GM18858 (cell line): Measurements from ENCODE around the gene MEIS2.

Source experiments
- ATAC-seq: cut with Tn5 transposase; IDR thresholded peaks from one replicate; pipeline ENCODE4 v1.9.1; 2021; ENCODE audit not compliant: unreplicated experiment

Gene MEIS2

DNA sequence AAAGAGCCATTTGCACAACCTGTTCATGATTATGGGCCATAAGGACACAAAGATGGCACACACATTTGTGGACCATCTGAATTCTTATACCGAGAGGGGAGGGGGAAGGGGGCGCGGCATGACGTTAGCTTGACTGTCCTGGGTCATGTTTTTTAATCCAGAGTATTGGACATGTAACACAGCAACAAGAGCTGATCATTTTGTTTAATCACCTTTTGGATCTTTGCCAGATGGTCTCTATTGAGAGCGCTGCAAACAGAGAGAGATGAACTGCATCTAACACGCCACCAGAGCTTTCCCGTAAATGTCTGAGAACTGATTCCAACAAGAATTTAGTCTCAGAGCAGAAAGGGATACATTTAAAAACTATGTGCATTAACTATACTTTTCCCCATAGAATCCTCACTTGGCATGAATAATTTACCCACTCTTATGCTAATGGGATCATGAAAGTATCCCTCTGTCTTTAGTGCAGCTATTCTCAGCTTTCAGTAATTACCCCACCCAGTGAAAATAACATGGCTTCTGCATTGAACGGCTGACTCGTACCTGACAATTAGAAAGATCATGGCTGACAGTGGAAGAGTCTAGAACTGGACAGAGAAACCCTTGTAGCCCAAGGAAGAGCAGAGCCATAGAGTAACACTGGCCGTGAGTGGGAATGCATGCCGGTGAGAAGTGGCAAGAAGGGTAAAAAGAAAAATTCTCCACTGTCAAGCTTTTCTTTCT, 22.6 kb downstream of the MEIS2 start:
- no peak for ATAC-seq

DNA sequence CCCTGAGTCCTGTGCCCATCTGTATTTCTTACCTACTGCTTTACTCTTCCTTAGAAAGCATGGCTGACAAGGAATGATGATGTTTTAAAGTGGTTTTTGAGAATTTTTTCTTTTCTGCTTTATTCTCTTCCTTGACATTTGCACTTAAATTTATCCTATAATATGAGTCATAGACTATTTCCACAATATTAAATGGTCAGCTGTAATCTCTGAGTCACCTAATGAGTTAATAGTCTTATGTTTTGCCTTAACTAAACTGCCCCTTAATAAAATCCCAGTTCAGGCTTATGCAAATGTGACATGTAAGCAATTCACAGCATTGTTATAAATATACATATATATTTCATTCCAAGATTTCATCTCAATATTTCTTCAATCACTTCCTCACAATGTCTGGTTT, 23.8 kb downstream of the MEIS2 start:
- ATAC-seq, result no peak

GRCh38 chr15:37075777-37076176, 24.6 kb downstream of the MEIS2 start:
- no peak for ATAC-seq

GRCh38 chr15:37072181-37072580, 28.2 kb downstream of the MEIS2 start:
- ATAC-seq, result no peak

DNA sequence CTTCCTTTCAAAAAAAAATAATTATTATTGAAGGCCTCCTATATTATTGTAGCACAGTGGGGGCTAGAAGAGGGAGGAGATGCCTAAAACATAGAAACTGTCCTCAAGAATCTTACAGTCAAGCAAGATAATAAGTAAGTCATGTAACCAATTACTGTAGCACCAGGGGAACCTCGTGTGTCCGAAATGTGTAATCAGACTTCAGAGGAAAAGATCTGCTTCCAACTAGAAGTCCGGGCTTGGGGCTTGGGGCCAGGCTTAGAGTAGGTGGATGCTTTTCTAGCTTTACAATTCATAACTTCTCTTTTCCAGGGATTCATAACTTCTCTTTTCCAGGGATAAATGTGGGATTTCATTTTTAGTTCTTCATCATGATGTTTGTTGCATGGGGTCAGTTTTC, 29.2 kb downstream of the MEIS2 start:
- ATAC-seq, result no peak

DNA sequence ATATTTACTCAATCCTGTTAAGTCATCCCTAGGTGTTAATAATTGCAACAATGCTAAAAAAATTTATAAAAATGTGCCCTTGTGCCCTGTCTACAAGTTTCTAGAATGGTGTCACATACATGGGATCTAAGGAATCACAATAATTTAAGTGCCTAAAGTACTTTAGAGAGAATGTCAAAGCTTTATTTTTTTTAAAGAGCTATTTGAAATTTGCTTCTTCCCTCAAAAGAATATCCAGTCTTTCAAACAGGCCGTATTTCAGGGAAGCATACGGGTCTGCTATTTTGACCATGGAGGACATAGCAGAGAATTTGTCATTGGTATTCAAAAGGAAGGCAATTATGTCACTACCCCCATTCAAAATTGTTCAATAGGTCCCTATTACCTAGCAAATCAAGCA, 29.7 kb downstream of the MEIS2 start:
- no peak for ATAC-seq

GRCh38 chr15:37061996-37062395, 38.4 kb downstream of the MEIS2 start:
- ATAC-seq, result no peak

GRCh38 chr15:37059086-37059485, 41.3 kb downstream of the MEIS2 start:
- no peak for ATAC-seq

DNA sequence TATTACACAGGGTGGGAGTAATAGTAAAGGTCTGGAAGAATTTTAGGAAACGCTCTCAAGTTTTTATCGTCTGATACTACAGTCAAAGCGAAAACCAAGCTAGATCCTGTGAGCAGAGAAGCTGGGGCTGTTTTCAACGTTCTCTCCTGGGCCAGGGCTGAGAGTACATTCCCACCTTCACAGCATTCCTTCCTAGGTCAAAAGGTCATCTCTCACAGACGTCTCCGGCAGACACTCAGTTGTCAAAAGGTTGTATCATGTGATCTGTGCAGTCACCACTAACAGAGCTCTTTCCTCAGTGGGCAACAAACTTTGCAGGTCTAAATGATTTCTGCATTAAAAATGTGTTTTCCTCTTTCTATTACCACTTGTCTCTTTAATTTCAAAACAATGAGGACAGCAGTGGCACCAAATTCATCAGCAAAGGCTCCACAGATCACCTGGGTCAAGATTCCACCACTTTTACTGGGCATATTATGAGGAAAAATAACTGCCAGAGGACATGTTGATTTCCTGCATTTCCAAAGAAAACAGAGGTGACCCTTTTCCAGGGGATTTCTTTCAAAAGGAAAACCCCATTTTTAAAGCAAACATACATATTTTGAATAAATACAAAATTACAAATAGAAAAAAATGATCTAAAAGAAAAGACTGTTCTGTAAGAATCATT, 41.9 kb downstream of the MEIS2 start:
- ATAC-seq, result no peak

DNA sequence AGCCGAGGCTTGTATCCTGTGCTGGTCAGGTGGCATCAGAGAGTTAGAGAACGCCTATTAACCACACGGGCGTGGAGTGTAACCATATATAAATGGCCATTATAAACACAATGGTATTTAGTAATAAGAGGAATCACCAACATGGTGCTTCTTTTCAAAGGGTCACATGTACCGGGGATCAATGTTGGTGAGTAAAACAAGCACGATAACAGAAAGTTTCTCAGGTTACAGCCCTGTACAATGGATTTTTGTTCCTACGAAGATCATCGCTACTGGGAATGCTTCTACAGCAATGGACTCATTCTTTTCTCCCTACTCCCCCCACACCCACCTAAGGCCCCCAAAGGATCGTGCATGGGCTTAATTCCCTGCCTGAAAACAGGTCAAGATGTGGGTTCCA, 42.5 kb downstream of the MEIS2 start:
- ATAC-seq, result no peak

GRCh38 chr15:37057256-37057655, 43.1 kb downstream of the MEIS2 start:
- ATAC-seq, result no peak

DNA sequence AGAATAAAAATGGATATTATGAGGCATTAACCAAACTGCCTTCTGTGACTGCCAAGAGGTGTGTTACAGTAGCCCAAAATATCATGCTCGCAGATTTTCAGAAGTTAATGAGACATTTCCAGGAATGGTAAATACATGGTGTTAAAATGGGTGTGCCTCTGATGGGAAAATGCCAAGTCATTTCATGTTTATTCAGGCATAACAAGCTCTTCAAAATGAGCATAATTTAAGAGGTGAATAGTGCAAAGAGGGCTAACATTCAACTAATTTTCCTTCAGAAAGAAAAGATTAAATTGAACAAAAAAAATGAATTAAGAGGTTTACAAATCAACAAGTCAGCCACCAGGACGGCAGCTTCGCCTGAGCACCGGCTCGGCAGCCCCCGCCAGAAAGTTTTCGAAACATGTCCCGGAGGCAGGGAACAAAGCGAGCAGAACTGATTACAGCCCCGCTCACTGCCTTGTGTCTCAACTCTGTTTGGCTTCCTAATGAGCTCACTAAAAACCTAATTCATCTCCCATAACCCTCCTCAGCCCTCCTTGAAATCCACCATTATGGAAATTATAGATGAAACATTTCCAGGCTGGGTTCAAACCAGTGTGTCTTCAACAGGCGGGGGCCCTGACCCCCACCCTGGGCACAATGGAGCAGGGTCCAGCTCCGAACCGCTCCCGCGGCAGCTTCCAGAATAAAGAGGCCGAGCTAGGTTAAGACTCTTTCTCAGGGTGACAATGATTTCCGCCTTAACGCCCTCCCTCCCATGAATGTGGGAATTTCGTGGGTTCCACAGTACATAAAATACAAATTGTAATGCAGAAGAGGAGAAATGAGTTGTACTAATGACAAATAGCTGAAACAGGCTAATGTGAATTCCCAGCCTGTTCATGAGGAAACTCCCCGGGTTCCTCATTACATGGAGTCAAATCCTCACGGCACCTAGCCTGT, 43.9 kb downstream of the MEIS2 start:
- no peak for ATAC-seq

- no peak for ATAC-seq
Measured at GRCh38 chr15:37055481-37055880, 44.9 kb downstream of the MEIS2 start.

GRCh38 chr15:37054336-37054735, 46.0 kb downstream of the MEIS2 start:
- no peak for ATAC-seq

- ATAC-seq, result no peak
Measured at GRCh38 chr15:37053166-37053565, 47.2 kb downstream of the MEIS2 start.

DNA sequence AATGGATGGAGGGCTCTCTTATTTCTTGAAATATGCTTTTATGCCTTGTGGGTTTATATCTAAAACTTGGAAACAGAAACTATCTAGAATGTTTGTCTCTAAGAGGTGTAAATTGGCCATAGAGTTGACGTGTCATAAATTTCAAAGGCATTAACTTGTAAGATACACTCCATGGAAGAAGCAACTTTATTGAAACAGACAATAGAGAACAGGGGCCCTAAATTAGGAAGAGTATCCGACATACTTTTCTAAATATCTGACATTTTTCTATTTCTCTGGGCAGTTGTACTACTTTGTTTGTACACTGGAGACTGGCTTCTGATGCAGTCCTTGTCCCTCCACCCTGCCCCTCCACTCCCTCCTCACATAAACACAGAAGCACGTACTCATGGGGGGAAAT, 50.0 kb downstream of the MEIS2 start:
- no peak for ATAC-seq

- no peak for ATAC-seq
Measured at GRCh38 chr15:37046876-37047614, 53.3 kb downstream of the MEIS2 start.

- no peak for ATAC-seq
Measured at GRCh38 chr15:37045859-37046740, 54.2 kb downstream of the MEIS2 start.

DNA sequence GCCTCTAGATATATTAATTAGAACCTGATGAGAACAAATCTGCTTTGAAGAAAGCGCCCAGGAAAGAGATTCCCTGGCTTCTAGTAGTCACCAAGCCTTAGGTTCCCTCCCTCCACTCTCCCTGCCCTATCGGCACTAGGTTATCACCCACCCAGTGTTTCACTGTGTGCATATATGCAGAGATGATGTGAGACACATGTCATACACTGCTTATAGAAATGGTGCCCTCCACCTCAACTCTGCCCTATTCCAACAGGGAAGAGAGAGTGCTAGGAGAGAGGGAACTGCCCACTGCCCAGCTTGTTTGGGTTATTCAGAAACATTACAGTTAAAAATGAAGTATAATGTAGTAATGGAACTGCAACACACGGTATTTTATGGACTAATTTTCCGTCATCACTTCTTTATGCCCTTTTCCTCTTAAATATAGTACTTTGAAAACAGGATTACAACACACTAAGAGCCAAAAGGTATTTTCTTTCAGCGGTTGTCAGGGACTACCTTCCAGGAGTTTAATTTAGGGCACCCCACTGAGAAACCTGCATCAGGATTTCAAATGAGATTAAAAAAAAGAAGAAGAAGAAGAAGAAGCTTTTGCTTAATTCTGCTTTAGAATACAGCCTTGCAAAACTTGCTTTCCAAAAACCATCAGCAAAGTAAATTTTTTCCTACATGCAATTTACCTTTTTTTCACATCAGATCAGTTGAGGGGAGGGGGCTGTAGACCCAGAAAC, 55.3 kb downstream of the MEIS2 start:
- ATAC-seq, result no peak
